ENCODE results near the gene NFATC4.

NFATC4 gene

DNA sequence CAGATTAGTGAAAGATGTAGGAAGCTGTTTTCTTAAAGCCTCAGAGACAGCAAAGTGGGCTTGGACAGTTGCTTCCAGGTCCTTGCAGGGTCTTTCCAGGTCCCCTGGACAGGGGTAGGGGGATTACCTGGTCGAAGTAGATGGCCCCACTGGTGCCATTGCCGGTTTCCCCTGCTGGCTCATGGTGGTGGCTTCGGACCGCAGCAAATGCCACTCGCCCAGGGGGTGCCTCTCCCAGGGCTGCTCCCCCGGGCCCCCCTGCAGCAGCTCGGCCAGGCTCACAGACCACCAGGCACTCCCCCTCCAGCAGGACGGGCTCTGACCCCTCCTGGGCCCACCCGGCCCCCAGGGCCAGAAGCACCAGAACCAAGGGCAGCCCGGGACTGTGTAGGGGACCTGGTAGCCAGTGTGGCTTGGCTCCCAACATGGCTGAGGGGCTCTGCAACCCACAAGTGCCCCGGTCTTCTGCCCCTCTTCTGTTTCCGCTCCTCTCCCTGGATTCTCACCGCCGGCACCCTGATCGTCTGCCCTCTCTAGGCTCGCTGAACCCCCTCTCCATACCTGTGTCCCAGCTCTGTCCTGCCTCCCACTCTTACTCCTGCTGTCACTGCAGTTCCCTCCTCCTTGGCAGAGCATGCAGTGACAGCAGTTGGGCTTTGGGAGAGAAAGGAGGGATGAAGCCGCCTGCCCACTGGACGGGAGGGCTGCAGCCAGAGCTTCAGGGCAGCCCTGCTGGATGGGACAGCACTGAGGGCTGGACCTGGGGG, 60.8 kb downstream of the NFATC4 start:
- Histone ChIP-seq H3K9ac (ENCODE audit: insufficient read length) (peak overlapping the region; percentile 84), H3K27ac (no peak overlapping the region), H3K36me3 (ENCODE audit: insufficient read depth, low read length) (peaks cover 4% of the 10 kb centered on the region; the same call in 1 of the 2 replicates), H3K4me3 (no peak overlapping the region), H3K9me3 (ENCODE audit: low read depth, low read length) (no peaks in the 10 kb centered on the region)
- TF ChIP-seq EZH2 (IDR thresholded peaks at IDR 0.05) (no peak), POLR2AphosphoS5 (IDR thresholded peaks at IDR 0.05; ENCODE audit: borderline replicate concordance, low read depth, low read length) (no peak), FOXP2 (optimal IDR thresholded peaks at IDR 0.05; ENCODE audit: control extremely low read depth, extremely low read length, insufficient read depth) (no peak)
- no peak for DNase-seq (ENCODE audit: low read depth, low spot score)

Data from SK-N-MC (cell line).